ENCODE data around the gene PIK3CB. TPM values are rescaled to one million over a fixed set of nuclear protein-coding genes. Genes with fewer than 3 reads are reported as not detected.
A peak's percentile ranks its signal among the peaks of the same experiment; 100 is the strongest.

The PIK3CB gene
- total and polyA plus RNA-seq, 8 donors = 12.1 to 39.6 (median 15.0) TPM

GRCh38 chr3:138782755-138783154, 52.0 kb downstream of the PIK3CB start:
- no peak for TF ChIP-seq CTCF (IDR thresholded peaks at IDR 0.05)
- Histone ChIP-seq H3K4me3 (no peak overlapping the region), H3K27ac (no peak overlapping the region), H3K27me3 (no peaks in the 10 kb centered on the region), H3K9me3 (no peaks in the 10 kb centered on the region), H3K4me1 (peaks cover 0 to 40% of the 10 kb centered on the region in 2 donors), H3K36me3 (no peaks in the 10 kb centered on the region)
- intact Hi-C loops (cut with DNase I) = no loop called here
- ATAC-seq (no peak), DNase-seq (no peak)

DNA sequence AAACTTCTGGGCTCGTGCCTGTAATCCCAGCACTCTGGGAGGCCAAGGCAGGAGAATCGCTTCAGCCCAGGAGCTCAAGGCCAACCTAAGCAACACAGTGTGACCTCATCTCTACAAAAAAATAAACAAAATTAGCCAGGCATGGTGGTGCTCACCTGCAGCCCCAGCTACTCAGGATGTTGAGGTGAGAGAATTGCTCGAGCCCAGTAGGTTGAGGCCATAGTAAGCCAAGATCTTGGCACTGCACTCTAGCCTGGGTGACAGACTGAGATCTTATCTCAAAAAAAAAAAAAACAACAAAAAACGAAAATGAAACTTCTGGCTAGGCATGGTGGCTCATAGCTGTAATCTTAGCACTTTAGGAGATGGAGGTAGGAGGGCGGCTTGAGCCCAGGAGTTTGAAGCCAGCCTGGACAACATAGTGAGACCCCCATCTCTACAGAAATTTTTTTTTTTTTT, 53.7 kb downstream of the PIK3CB start:
- intact Hi-C loops (cut with DNase I) = no loop called here
- TF ChIP-seq CTCF (IDR thresholded peaks at IDR 0.05) = no peak
- DNase-seq (no peak), ATAC-seq (no peak)
- H3K27ac ChIP-seq = peak overlapping the region in 1 of 2 donors; percentile 28
- H3K4me3 ChIP-seq = no peak overlapping the region
- peaks cover 0 to 23% of the 10 kb centered on the region in 2 donors for H3K4me1 ChIP-seq
- no peaks in the 10 kb centered on the region for H3K36me3 ChIP-seq
- H3K9me3 ChIP-seq = no peaks in the 10 kb centered on the region
- H3K27me3 ChIP-seq = no peaks in the 10 kb centered on the region

DNA sequence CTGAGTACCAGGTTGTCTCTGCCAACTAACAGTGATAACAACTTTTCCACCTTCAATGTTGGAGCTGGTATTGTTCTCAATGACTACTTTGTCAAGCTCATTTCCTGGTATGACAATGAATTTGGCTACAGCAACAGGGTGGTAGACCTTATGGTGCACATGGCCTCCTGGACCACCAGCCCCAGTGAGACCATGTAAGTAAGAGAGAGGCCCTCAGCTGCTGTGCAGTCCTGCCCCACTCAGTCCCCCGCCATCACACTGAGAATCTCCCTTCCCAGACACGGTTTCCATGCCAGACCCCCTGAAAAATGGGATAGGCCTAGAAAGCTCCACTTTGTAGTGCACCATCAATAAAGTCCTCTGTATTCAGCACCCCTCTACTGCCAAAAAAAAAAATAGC, 56.1 kb downstream of the PIK3CB start:
- Histone ChIP-seq H3K27ac (no peak overlapping the region), H3K9me3 (no peaks in the 10 kb centered on the region), H3K36me3 (no peaks in the 10 kb centered on the region), H3K4me1 (peaks cover 0 to 34% of the 10 kb centered on the region in 2 donors), H3K4me3 (no peak overlapping the region), H3K27me3 (no peaks in the 10 kb centered on the region)
- no peak for TF ChIP-seq CTCF (IDR thresholded peaks at IDR 0.05)
- intact Hi-C loops (cut with DNase I) = no loop called here
- DNase-seq = no peak
- no peak for ATAC-seq

DNA sequence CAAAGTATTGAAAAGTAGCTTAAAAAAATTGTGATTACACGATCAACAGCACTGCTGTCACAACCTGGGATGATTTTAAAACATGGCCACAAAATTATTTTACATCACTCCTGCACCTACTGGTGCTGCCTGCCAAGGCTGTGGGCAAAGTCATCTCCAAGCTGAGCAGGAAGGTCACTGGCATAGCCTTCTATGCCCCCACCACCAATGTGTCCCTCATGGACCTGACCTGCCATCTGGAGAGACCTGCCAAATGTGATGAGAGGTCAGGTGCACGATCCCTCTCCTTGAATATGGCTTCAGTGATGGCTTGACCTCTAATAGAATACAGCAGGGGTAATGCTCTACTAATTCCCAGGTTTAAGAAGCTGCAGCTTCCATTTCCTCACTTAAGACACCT, 57.8 kb downstream of the PIK3CB start:
- no peak for TF ChIP-seq CTCF (IDR thresholded peaks at IDR 0.05)
- intact Hi-C loops (cut with DNase I) = no loop called here
- DNase-seq (no peak), ATAC-seq (no peak)
- Histone ChIP-seq H3K27me3 (no peaks in the 10 kb centered on the region), H3K4me1 (peaks cover 0 to 28% of the 10 kb centered on the region in 2 donors), H3K27ac (no peak overlapping the region), H3K9me3 (no peaks in the 10 kb centered on the region), H3K4me3 (no peak overlapping the region), H3K36me3 (no peaks in the 10 kb centered on the region)

GRCh38 chr3:138775254-138775595, 59.5 kb downstream of the PIK3CB start:
- Histone ChIP-seq H3K9me3 (no peaks in the 10 kb centered on the region), H3K4me3 (no peak overlapping the region), H3K4me1 (peaks cover 0 to 18% of the 10 kb centered on the region in 2 donors), H3K27me3 (no peaks in the 10 kb centered on the region), H3K27ac (peak overlapping the region; percentile 41 to 61), H3K36me3 (no peaks in the 10 kb centered on the region)
- intact Hi-C loops (cut with DNase I) = no loop called here
- DNase-seq = no peak
- ATAC-seq = no peak
- TF ChIP-seq CTCF (IDR thresholded peaks at IDR 0.05) = no peak
